Fibroblast of lung (primary cell): ENCODE results near the gene SS18. TPM values are rescaled to one million over a fixed set of nuclear protein-coding genes. Genes with fewer than 3 reads are reported as not detected.

Experiments used
- DNase-seq, 2 donors: peaks; one replicate each; pipeline versions ENCODE4 v3.0.0 to v3.0.0-alpha.2; 2010; ENCODE audit warnings: low read depth in 2 of 2
- H2AFZ ChIP-seq: 2 replicates; pipeline ENCODE4 v1.5.1; 2012; ENCODE audit warnings: low read length, control low read depth, inconsistent platforms
- H3K27ac ChIP-seq: 2 replicates; pipeline ENCODE4 v1.5.1; 2011; ENCODE audit warnings: low read length, control low read depth; ENCODE audit not compliant: insufficient read depth
- H3K27me3 ChIP-seq: 2 replicates; pipeline ENCODE4 v1.5.1; 2011; ENCODE audit warnings: mild to moderate bottlenecking, low read length; ENCODE audit not compliant: control insufficient read depth, insufficient read depth
- H3K36me3 ChIP-seq: 2 replicates; pipeline ENCODE4 v1.5.1; 2011; ENCODE audit warnings: low read length; ENCODE audit not compliant: control insufficient read depth, insufficient read depth
- H3K4me1 ChIP-seq: 2 replicates; pipeline ENCODE4 v1.5.1; 2011; ENCODE audit warnings: low read length; ENCODE audit not compliant: control insufficient read depth, insufficient read depth; ENCODE audit errors: extremely low read depth
- H3K4me2 ChIP-seq: 2 replicates; pipeline ENCODE4 v1.5.1; 2011; ENCODE audit warnings: low read length, control low read depth; ENCODE audit not compliant: insufficient read depth; ENCODE audit errors: extremely low read depth
- H3K4me3 ChIP-seq, 4 experiments: fragments of 200-600 bp in 1 of 4; sonication (generic) in 1 of 4; replicated peaks in 1 of 4; 2 replicates each; pipeline ENCODE4 v1.5.1; 2011 to 2016; ENCODE audit warnings: low read length in 4 of 4, low read depth in 3 of 4, mild to moderate bottlenecking in 3 of 4, control low read depth in 2 of 4, inconsistent platforms in 1 of 4, mixed read lengths in 1 of 4; ENCODE audit not compliant: insufficient read depth in 1 of 4; ENCODE audit errors: control extremely low read depth in 1 of 4
- H3K79me2 ChIP-seq: 2 replicates; pipeline ENCODE4 v1.5.1; 2012; ENCODE audit warnings: mild to moderate bottlenecking, low read length, inconsistent platforms; ENCODE audit not compliant: control insufficient read depth, insufficient read depth
- H3K9ac ChIP-seq: 2 replicates; pipeline ENCODE4 v1.5.1; 2011; ENCODE audit warnings: mild to moderate bottlenecking, low read length, control low read depth; ENCODE audit not compliant: insufficient read depth
- H3K9me3 ChIP-seq: 2 replicates; pipeline ENCODE4 v1.5.1; 2012; ENCODE audit warnings: low read depth, low read length; ENCODE audit not compliant: control insufficient read depth, insufficient read depth
- H4K20me1 ChIP-seq: 2 replicates; pipeline ENCODE4 v1.5.1; 2011; ENCODE audit warnings: low read length; ENCODE audit not compliant: control insufficient read depth, insufficient read depth; ENCODE audit errors: extremely low read depth
- CTCF ChIP-seq, 2 donors: IDR thresholded peaks in 1 of 2; conservative IDR thresholded peaks in 1 of 2; 1 replicate in 1 of 2; 2 replicates in 1 of 2; pipeline ENCODE4 v1.5.1; 2011 to 2012; ENCODE audit warnings: low read length in 2 of 2, control low read depth in 1 of 2, inconsistent platforms in 1 of 2, low read depth in 1 of 2, mild to moderate bottlenecking in 1 of 2
- EZH2 ChIP-seq: IDR thresholded peaks from 2 replicates; pipeline ENCODE4 v1.5.1; 2012; ENCODE audit warnings: low read length, control low read depth, mild to moderate bottlenecking; ENCODE audit errors: missing control alignments
- polyA plus RNA-seq, 2 donors: library from polyadenylated mRNA; depleted of rRNA in 1 of 2; stranded (reverse) in 1 of 2; unstranded in 1 of 2; fragments of >200 nt; gene quantifications; 2 replicates each; pipeline ENCODE4 v1.2.1, GENCODE V29; 2011 to 2012; ENCODE audit warnings: missing spikeins in 1 of 2
- total RNA-seq: library from RNA; depleted of rRNA; stranded (reverse); fragments of >200 nt; gene quantifications from 2 replicates; pipeline ENCODE4 v1.2.1, GENCODE V29; 2014

Gene SS18
- total and polyA plus RNA-seq, 2 donors (not counting 1 experiment from before 2014, with no cell fraction given) = 90.8 to 124 TPM

GRCh38 chr18:26052505-26052904, 37.9 kb downstream of the SS18 start:
- Histone ChIP-seq H3K9me3 (no peaks in the 10 kb centered on the region), H3K9ac (no peak overlapping the region), H3K4me2 (no peak overlapping the region), H3K4me3 (no peak overlapping the region), H3K36me3 (peaks cover 3% of the 10 kb centered on the region), H4K20me1 (no peaks in the 10 kb centered on the region), H3K27ac (no peak overlapping the region), H2AFZ (no peak overlapping the region), H3K79me2 (peaks cover 4% of the 10 kb centered on the region), H3K4me1 (no peaks in the 10 kb centered on the region), H3K27me3 (no peaks in the 10 kb centered on the region)
- TF ChIP-seq CTCF (conservative IDR thresholded peaks at IDR 0.05 in 1 of 2, IDR thresholded peaks at IDR 0.05 in 1 of 2; ENCODE audit: low read depth in 1 of 2, low read length in 2 of 2) (no peak), EZH2 (no peak)
- peak in 1 of 2 donors; percentile 1 for DNase-seq

- peaks cover 3% of the 10 kb centered on the region for H3K36me3 ChIP-seq
- H3K79me2 ChIP-seq = peaks cover 4% of the 10 kb centered on the region
- H3K9ac ChIP-seq = no peak overlapping the region
- no peak overlapping the region for H3K4me2 ChIP-seq
- H2AFZ ChIP-seq = no peak overlapping the region
- no peaks in the 10 kb centered on the region for H4K20me1 ChIP-seq
- no peaks in the 10 kb centered on the region for H3K27me3 ChIP-seq
- H3K27ac ChIP-seq = no peak overlapping the region
- peak in 1 of 2 donors; percentile 27 for DNase-seq
- no peaks in the 10 kb centered on the region for H3K9me3 ChIP-seq
- H3K4me1 ChIP-seq = no peaks in the 10 kb centered on the region
- TF ChIP-seq CTCF (conservative IDR thresholded peaks at IDR 0.05 in 1 of 2, IDR thresholded peaks at IDR 0.05 in 1 of 2; ENCODE audit: low read depth in 1 of 2, low read length in 2 of 2) (no peak), EZH2 (no peak)
- no peak overlapping the region for H3K4me3 ChIP-seq
Measured at GRCh38 chr18:26051843-26052242, 38.6 kb downstream of the SS18 start.

GRCh38 chr18:26046419-26047077, 43.9 kb downstream of the SS18 start:
- Histone ChIP-seq H3K9ac (no peak overlapping the region), H3K4me2 (no peak overlapping the region), H3K4me1 (no peaks in the 10 kb centered on the region), H3K4me3 (no peak overlapping the region), H3K79me2 (peaks cover 4% of the 10 kb centered on the region), H3K27ac (no peak overlapping the region), H3K27me3 (no peaks in the 10 kb centered on the region), H3K9me3 (no peaks in the 10 kb centered on the region), H3K36me3 (no peaks in the 10 kb centered on the region), H4K20me1 (no peaks in the 10 kb centered on the region), H2AFZ (no peak overlapping the region)
- no peak for TF ChIP-seq EZH2
- TF ChIP-seq CTCF (conservative IDR thresholded peaks at IDR 0.05 in 1 of 2, IDR thresholded peaks at IDR 0.05 in 1 of 2; ENCODE audit: low read depth in 1 of 2, low read length in 2 of 2) = no peak
- DNase-seq = no peak
